Kidney tubule cell (primary cell): ENCODE results near the gene TMEM43.
"Not testable (repeated sequence)": the region's sequence is repeated elsewhere in the genome, so short reads cannot be mapped to it uniquely, and the experiment has no call there.

ENCODE experiments used
- DNase-seq: peaks from one replicate; pipeline ENCODE4 v3.0.0-alpha.2; 2018; ENCODE audit warnings: low spot score

Gene TMEM43, protein sequence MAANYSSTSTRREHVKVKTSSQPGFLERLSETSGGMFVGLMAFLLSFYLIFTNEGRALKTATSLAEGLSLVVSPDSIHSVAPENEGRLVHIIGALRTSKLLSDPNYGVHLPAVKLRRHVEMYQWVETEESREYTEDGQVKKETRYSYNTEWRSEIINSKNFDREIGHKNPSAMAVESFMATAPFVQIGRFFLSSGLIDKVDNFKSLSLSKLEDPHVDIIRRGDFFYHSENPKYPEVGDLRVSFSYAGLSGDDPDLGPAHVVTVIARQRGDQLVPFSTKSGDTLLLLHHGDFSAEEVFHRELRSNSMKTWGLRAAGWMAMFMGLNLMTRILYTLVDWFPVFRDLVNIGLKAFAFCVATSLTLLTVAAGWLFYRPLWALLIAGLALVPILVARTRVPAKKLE

DNA sequence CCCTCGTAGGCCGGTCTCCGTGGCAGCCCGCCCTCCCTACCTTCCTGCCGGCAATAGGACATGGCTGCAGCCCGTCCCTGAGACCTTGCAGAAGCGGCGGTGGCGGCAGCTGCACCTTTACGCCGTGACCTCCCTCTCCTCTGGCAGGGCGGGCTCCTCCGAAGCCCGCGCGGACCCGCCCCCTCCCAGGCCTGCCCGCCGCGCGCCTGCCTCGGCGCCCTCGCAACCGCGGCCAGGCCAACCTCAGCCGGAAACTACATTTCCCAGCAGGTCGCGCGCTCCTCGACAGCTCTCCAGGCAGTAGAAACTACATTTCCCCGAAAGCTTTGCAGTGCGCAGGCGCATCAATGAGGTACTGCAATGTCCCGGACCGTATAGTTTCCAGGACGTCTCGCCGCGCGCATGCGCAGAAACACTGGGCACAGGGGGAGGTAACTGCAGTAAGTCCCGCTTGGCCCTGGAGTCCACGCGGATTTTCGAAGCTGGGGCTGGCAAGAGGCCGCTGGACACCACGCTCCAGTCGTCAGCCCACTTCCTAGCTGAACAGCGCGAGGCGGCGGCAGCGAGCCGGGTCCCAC, at the start of gene TMEM43, which contains the start of gene CHCHD4:
Gene TMEM43 (plus strand): TSS at position 438 of the 578 bp plus-strand sequence. CDS start 142 bp downstream, outside the sequence.
Gene CHCHD4 (minus strand): TSS at position 256 of the 578 bp plus-strand sequence. CDS start 194 bp downstream, at position 62.
- DNase-seq = peak; percentile 99

GRCh38 chr3:14075233-14075632, 49.6 kb upstream of the TMEM43 start:
- not testable (repeated sequence) for DNase-seq

DNA sequence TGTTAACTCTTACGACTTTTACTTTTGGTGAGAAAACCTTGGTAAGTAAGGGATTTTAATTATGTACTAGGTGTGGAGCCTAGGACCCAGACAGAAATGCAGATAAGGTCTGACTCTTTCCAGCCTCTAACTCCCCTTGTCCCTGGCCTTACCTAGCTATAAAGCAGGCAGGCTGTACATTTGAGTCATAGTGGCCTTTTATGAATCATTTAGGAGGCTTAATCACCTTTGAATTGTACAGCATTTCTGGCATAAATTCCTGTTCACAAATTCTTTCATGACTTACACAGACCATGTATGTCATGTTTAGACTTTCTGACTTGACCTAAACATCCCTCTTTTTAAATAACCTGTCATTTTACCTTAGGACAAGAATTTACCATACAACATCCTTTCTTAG, 47.5 kb upstream of the TMEM43 start:
- peak; percentile 38 for DNase-seq

GRCh38 chr3:14082108-14082657, 42.7 kb upstream of the TMEM43 start:
- DNase-seq = no peak

DNA sequence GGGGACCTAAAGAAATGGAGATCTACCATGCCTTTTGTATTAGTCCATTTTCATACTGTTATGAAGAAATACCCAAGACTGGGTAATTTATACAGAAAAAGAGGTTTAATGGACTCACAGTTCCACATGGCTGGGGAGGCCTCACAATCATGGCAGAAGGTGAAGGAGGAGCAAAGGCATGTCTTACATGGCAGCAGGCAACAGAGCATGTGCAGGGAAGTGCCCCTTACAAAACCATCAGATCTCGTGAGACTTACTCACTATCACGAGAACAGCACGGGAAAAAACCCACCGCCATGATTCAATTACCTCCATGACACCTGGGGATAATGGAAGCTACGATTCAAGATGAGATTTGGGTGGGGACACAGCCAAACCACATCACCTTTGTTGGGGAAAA, 37.4 kb upstream of the TMEM43 start:
- DNase-seq = not testable (repeated sequence)

GRCh38 chr3:14091959-14092358, 32.9 kb upstream of the TMEM43 start:
- not testable (repeated sequence) for DNase-seq

- DNase-seq = no peak
Observed at GRCh38 chr3:14092464-14092863, 32.4 kb upstream of the TMEM43 start.

DNA sequence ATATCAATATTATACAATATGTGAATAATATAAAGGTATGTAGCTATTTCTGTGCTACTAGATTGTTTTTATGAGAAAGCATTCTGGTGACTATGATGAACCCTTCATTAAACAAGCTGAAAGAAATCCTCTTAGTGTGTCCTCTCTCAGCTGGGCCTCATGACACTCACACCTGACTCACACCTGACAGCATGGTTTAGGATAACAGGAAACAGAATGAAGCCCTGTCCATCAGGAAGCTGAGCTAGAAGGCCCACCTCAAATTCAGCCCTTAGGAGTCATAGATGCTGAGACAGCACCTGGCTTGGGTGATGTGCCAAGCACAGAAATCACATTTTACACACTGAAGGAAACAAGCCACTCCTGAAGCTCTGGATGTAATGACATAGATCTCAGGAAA, 31.0 kb upstream of the TMEM43 start:
- DNase-seq = peak; percentile 91

- DNase-seq = no peak
Observed at GRCh38 chr3:14096742-14097141, 28.1 kb upstream of the TMEM43 start.

DNA sequence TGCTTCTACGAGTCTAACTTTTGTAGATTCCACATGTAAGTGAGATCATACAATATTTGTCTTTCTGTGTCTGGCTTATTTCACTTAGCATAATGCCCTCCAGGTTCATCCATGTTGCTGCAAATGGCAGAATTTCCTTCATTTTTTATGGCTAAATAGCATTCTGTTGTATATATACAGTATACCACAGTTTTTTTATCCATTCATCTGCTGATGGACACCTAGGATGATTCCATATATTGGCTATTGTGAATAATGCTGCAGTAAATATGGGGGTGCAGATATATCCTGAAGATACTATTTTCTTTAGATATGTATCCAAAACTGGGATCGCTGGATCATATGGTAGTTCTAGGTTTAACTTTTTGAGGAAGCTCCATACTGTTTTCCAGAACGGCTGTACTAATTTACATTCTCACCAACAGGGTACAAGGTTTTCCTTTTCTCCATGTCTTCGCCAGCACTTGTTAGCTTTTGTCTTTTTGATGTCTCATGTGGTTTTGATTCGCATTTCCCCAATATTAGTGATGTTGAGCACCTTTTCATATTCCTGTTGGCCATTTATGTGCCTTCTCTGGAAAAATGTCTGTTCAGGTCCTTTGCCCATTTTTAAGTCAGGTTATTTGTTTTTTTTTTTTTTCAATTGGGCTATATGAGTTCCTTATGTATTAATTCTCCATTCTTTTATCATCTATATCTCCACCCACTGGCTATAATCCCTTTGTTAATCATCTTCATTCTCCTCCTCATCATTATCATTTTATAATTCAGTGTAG, 27.0 kb upstream of the TMEM43 start:
- DNase-seq = no peak

DNA sequence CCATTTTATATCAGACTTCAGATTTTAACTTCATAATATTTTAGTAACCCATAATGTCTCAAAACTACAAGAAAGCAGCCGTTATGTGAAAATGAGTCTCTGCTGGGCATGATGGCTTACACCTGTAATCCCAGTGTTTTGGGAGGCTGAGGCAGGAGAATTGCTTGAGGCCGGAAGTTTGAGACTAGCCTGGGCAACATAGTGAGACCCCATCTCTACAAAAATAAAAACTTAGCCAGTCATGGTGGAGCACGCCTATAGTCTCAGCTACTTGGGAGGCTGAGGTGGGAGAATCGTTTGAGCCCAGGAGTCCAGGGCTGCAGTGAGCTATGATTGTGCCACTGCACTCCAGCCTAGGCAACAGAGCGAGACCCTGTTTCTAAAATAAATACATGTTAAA, 15.0 kb upstream of the TMEM43 start:
- DNase-seq = not testable (repeated sequence)

- no peak for DNase-seq
Observed at GRCh38 chr3:14110699-14111098, 14.2 kb upstream of the TMEM43 start.

- no peak for DNase-seq
Observed at GRCh38 chr3:14113965-14114635, 10.8 kb upstream of the TMEM43 start.

- no peak for DNase-seq
Observed at GRCh38 chr3:14117468-14118399, 7.1 kb upstream of the TMEM43 start.

- DNase-seq = no peak
Observed at GRCh38 chr3:14118400-14119381, 6.2 kb upstream of the TMEM43 start.

- DNase-seq = no peak
Observed at GRCh38 chr3:14119651-14120050, 5.2 kb upstream of the TMEM43 start.

GRCh38 chr3:14120111-14120920, 4.5 kb upstream of the TMEM43 start:
- no peak for DNase-seq

DNA sequence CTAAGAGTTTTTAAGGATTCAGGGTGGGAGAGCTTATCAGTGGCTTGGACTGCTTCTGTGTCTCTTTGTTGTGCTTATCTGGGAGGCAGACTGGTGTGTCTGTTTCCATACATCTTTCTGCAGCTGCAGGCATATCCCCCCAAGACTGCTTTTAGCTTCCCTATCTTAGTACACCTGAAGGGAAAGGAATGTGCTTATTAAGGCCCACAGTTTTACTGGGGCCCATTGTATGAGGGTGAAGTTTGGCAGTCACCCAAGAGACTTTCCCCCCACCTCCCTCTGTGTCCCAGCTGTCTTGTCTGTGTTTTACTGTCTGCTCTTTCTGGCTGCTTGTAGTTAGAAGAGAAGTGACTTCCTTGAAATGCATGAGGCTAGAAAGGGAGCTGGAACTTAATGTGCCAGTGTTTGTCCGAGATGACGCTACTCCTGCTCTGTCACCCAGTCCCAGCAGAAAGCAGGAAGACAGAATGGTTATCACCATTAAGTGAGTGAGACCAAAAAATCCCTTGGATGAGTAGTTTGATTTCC, 3.9 kb upstream of the TMEM43 start:
- not testable (repeated sequence) for DNase-seq
